H1 (cell line): ENCODE results near the gene NCF2. TPM values are rescaled to one million over a fixed set of nuclear protein-coding genes. Genes with fewer than 3 reads are reported as not detected.

Source experiments
- CHD7 ChIP-seq: fragments of 300-600 bp; sonication (generic); IDR thresholded peaks from 2 replicates; pipeline ENCODE4 v1.7.1; 2012; ENCODE audit warnings: low read length, moderate library complexity, mild to moderate bottlenecking, inconsistent platforms; ENCODE audit not compliant: insufficient replicate concordance
- GABPA ChIP-seq: IDR thresholded peaks from 2 replicates; pipeline ENCODE4 v1.6.1; 2011; ENCODE audit warnings: mild to moderate bottlenecking, low read length, moderate library complexity, borderline replicate concordance; ENCODE audit not compliant: insufficient read depth
- polyA plus RNA-seq, 7 experiments: library from polyadenylated mRNA; depleted of rRNA in 3 of 7; stranded (reverse) in 5 of 7; unstranded in 2 of 7; fragments of >200 nt in 5 of 7; fragments of 200-250 nt in 2 of 7; gene quantifications; 1 replicate in 5 of 7; 2 replicates in 1 of 7; 4 replicates in 1 of 7; pipeline versions ENCODE4 v1.2.1 to v1.2.3, GENCODE V29; 2011 to 2013; ENCODE audit warnings: missing spikeins in 2 of 7, mixed read lengths in 2 of 7
- total RNA-seq: library from RNA; stranded (reverse); fragmentation: NEBNext Ultra II Directional; extraction: Animal tissue kit (Norgen Biotek cat#: 25700); gene quantifications from 2 replicates; pipeline ENCODE4 v1.2.1, GENCODE V29; 2021

The NCF2 gene
- total and polyA plus RNA-seq, 2 of the 8 experiments (the other 6 are each of a cell fraction or from before 2014, with no cell fraction given): not detected

DNA sequence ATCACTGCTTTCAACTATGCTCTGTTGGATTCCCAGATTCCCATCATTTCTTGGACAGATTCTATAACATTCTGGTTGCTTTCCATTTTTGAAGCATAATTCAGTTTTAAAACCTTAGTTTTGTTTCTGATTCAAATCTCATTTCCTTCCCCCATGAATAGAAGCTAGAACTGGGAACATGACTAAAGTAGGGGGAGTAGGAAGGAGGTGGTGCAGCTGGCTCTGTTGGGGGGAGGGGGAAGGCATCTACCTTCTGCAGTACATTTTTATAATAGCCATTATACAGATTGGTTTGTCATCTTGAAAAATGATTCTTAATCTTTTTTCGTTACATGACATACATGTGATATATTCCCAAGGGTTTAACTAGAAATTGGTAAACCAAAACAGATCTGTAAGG, 69.9 kb downstream of the NCF2 start (continued):
- no peak for TF ChIP-seq CHD7
- no peak for TF ChIP-seq GABPA
